H1 (cell line): ENCODE results near the gene ZNF469. TPM values are rescaled to one million over a fixed set of nuclear protein-coding genes. Genes with fewer than 3 reads are reported as not detected.

Experiments
- CTCF ChIA-PET: fragments of 300-600 bp; sonication (Branson Sonifier 250); formaldehyde crosslinking; loops from one replicate; lab custom pipeline; 2021; ENCODE audit not compliant: partially characterized antibody; lab: Charles Lee
- POLR2A ChIA-PET: fragments of 300-600 bp; sonication (Branson Sonifier 250); formaldehyde crosslinking; loops from one replicate; lab custom pipeline; 2021; ENCODE audit warnings: inconsistent platforms; ENCODE audit not compliant: partially characterized antibody; lab: Charles Lee
- DNase-seq, 2 experiments: peaks; one replicate each; pipeline versions ENCODE4 v3.0.0 to v3.0.0-alpha.2; 2010 to 2022; ENCODE audit warnings: low spot score in 2 of 2, low read depth in 1 of 2, mixed read lengths in 1 of 2
- FAIRE-seq: peaks from 2 replicates; lab custom pipeline; 2011; peaks lifted over from hg19 to GRCh38; lab: Jason Lieb, UNC
- H2AFZ ChIP-seq: 2 replicates; pipeline ENCODE4 v1.8.1; 2012; ENCODE audit warnings: low read length, inconsistent platforms
- H2AK5ac ChIP-seq: 2 replicates; pipeline ENCODE4 v1.6.1; 2013; ENCODE audit warnings: low read depth, low read length
- H2BK120ac ChIP-seq: replicated peaks from 2 replicates; pipeline ENCODE3; 2013; ENCODE audit warnings: low read depth, low read length, inconsistent platforms
- H2BK12ac ChIP-seq: 2 replicates; pipeline ENCODE4 v1.6.1; 2013; ENCODE audit warnings: low read depth, low read length
- H2BK15ac ChIP-seq: 2 replicates; pipeline ENCODE4 v1.6.1; 2013; ENCODE audit warnings: low read length
- H2BK20ac ChIP-seq: 2 replicates; pipeline ENCODE4 v1.6.1; 2013; ENCODE audit warnings: low read length
- H2BK5ac ChIP-seq: 2 replicates; pipeline ENCODE4 v1.6.1; 2013; ENCODE audit warnings: low read depth, low read length
- H3K14ac ChIP-seq: 2 replicates; pipeline ENCODE4 v1.6.1; 2013; ENCODE audit warnings: inconsistent platforms; ENCODE audit not compliant: insufficient read length
- H3K18ac ChIP-seq: 2 replicates; pipeline ENCODE4 v1.6.1; 2013; ENCODE audit warnings: low read length; ENCODE audit errors: extremely low read depth
- H3K23ac ChIP-seq: 2 replicates; pipeline ENCODE4 v1.6.1; 2013; ENCODE audit warnings: inconsistent platforms; ENCODE audit not compliant: insufficient read length
- H3K23me2 ChIP-seq: 2 replicates; pipeline ENCODE4 v1.6.1; 2013; ENCODE audit warnings: low read depth, low read length
- H3K27ac ChIP-seq: 2 replicates; pipeline ENCODE4 v1.6.1; 2011; ENCODE audit warnings: low read depth, low read length, inconsistent platforms
- H3K27me3 ChIP-seq, 4 experiments: replicated peaks in 1 of 4; 1 replicate in 1 of 4; 2 replicates in 3 of 4; pipeline versions ENCODE4 v1.6.1 to v1.8.1; 2011 to 2013; ENCODE audit warnings: low read length in 3 of 4, mild to moderate bottlenecking in 3 of 4, inconsistent platforms in 2 of 4, mixed read lengths in 2 of 4, moderate library complexity in 1 of 4; ENCODE audit not compliant: control insufficient read depth in 3 of 4, insufficient read depth in 3 of 4; ENCODE audit errors: extremely low read depth in 1 of 4
- H3K36me3 ChIP-seq, 4 experiments: 2 replicates each; pipeline versions ENCODE4 v1.6.1 to v1.8.1; 2011 to 2013; ENCODE audit warnings: mild to moderate bottlenecking in 4 of 4, low read length in 3 of 4, moderate library complexity in 2 of 4, control low read depth in 1 of 4, inconsistent platforms in 1 of 4; ENCODE audit not compliant: insufficient read depth in 4 of 4, control insufficient read depth in 2 of 4
- H3K4ac ChIP-seq: replicated peaks from 2 replicates; pipeline ENCODE3; 2013; ENCODE audit warnings: low read length, low read depth, mixed read lengths, inconsistent platforms; ENCODE audit not compliant: insufficient read length
- H3K4me1 ChIP-seq, 4 experiments: replicated peaks in 1 of 4; 1 replicate in 1 of 4; 2 replicates in 3 of 4; pipeline versions ENCODE4 v1.6.1 to v1.8.1; 2011 to 2013; ENCODE audit warnings: low read length in 3 of 4, inconsistent platforms in 2 of 4, mixed read lengths in 1 of 4; ENCODE audit not compliant: insufficient read depth in 4 of 4, control insufficient read depth in 3 of 4
- H3K4me2 ChIP-seq, 2 experiments: 2 replicates each; pipeline versions ENCODE4 v1.6.1 to v1.8.1; 2011 to 2013; ENCODE audit warnings: low read depth in 2 of 2, low read length in 2 of 2, control low read depth in 1 of 2, inconsistent platforms in 1 of 2, mild to moderate bottlenecking in 1 of 2; ENCODE audit not compliant: insufficient read depth in 1 of 2
- H3K4me3 ChIP-seq, 4 experiments: fragments of 200-600, 300-600 bp in 1 of 4; sonication (generic), shearing (Covaris generic), sonication (Bioruptor Twin) in 1 of 4; 2 replicates each; pipeline versions ENCODE4 v1.5.1 to v1.8.1; 2011 to 2016; ENCODE audit warnings: low read length in 4 of 4, low read depth in 3 of 4, control low read depth in 2 of 4, inconsistent platforms in 2 of 4, mild to moderate bottlenecking in 2 of 4, mixed read lengths in 1 of 4, moderate library complexity in 1 of 4; ENCODE audit not compliant: insufficient read depth in 2 of 4; ENCODE audit errors: extremely low read depth in 1 of 4
- H3K56ac ChIP-seq: replicated peaks from 2 replicates; pipeline ENCODE3; 2013; ENCODE audit warnings: low read depth, mild to moderate bottlenecking, mixed read lengths, low read length, inconsistent platforms; ENCODE audit not compliant: insufficient read length
- H3K79me1 ChIP-seq: 2 replicates; pipeline ENCODE4 v1.6.1; 2013; ENCODE audit warnings: low read depth, low read length, control low read depth
- H3K79me2 ChIP-seq, 2 experiments: 2 replicates each; pipeline versions ENCODE4 v1.6.1 to v1.8.1; 2012 to 2013; ENCODE audit warnings: low read length in 2 of 2, mild to moderate bottlenecking in 2 of 2, inconsistent platforms in 1 of 2; ENCODE audit not compliant: insufficient read depth in 2 of 2, control insufficient read depth in 1 of 2
- H3K9ac ChIP-seq, 4 experiments: replicated peaks in 1 of 4; 1 replicate in 1 of 4; 2 replicates in 3 of 4; pipeline versions ENCODE4 v1.6.1 to v1.8.1; 2011 to 2013; ENCODE audit warnings: low read depth in 3 of 4, low read length in 3 of 4, control low read depth in 2 of 4, mild to moderate bottlenecking in 2 of 4, moderate library complexity in 2 of 4, inconsistent platforms in 1 of 4; ENCODE audit errors: extremely low read depth in 1 of 4
- H3K9me3 ChIP-seq, 2 experiments: 2 replicates each; pipeline versions ENCODE4 v1.6.1 to v1.8.1; 2012 to 2013; ENCODE audit warnings: mild to moderate bottlenecking in 2 of 2, moderate library complexity in 2 of 2, control low read depth in 1 of 2, inconsistent platforms in 1 of 2, low read depth in 1 of 2, low read length in 1 of 2, mixed read lengths in 1 of 2; ENCODE audit not compliant: insufficient read depth in 2 of 2
- H4K20me1 ChIP-seq, 2 experiments: replicated peaks in 1 of 2; 2 replicates each; pipeline versions ENCODE3 to v1.8.1; 2011 to 2013; ENCODE audit warnings: inconsistent platforms in 2 of 2, low read length in 2 of 2, mild to moderate bottlenecking in 1 of 2; ENCODE audit not compliant: insufficient read depth in 2 of 2, control insufficient read depth in 1 of 2
- H4K5ac ChIP-seq: 2 replicates; pipeline ENCODE4 v1.6.1; 2013; ENCODE audit warnings: low read length, low read depth, mixed read lengths, inconsistent platforms; ENCODE audit not compliant: insufficient read length
- H4K8ac ChIP-seq: 2 replicates; pipeline ENCODE4 v1.8.0; 2013; ENCODE audit warnings: mild to moderate bottlenecking, moderate library complexity, low read length, inconsistent platforms; ENCODE audit not compliant: insufficient read depth; ENCODE audit errors: extremely low read depth
- H4K91ac ChIP-seq: replicated peaks from 2 replicates; pipeline ENCODE3; 2013; ENCODE audit warnings: low read length, mixed read lengths, inconsistent platforms; ENCODE audit not compliant: insufficient read length
- ATF3 ChIP-seq: IDR thresholded peaks from 2 replicates; pipeline ENCODE4 v1.6.1; 2011; ENCODE audit warnings: low read depth, mild to moderate bottlenecking, low read length; ENCODE audit not compliant: insufficient read depth
- RAD21 ChIP-seq, 2 experiments: IDR thresholded peaks in 1 of 2; conservative IDR thresholded peaks in 1 of 2; 2 replicates each; pipeline ENCODE4 v1.6.1; 2011; ENCODE audit warnings: low read depth in 2 of 2, low read length in 2 of 2, improper control_type of control experiment in 1 of 2, inconsistent platforms in 1 of 2, mild to moderate bottlenecking in 1 of 2, moderate library complexity in 1 of 2
- TBP ChIP-seq: IDR thresholded peaks from 2 replicates; pipeline ENCODE4 v1.6.1; 2011; ENCODE audit warnings: low read depth, low read length, improper control_type of control experiment
- WGBS, 2 experiments: shearing (Covaris generic) in 1 of 2; methylation state at CpG; one replicate each; pipeline versions ENCODE4 v1.1.6 to v1.1.7; 2013 to 2015; ENCODE audit warnings: low lambda C conversion rate in 2 of 2, mixed read lengths in 2 of 2, inconsistent platforms in 1 of 2, low coverage in 1 of 2, missing lambda C conversion rate in 1 of 2; ENCODE audit not compliant: insufficient replicate concordance in 2 of 2, insufficient coverage in 1 of 2, insufficient read length in 1 of 2; ENCODE audit errors: extremely low coverage in 1 of 2, missing lambda C conversion rate in 1 of 2; 5-methylcytosine and 5-hydroxymethylcytosine counted together
- polyA plus RNA-seq, 7 experiments: library from polyadenylated mRNA; depleted of rRNA in 3 of 7; stranded (reverse) in 5 of 7; unstranded in 2 of 7; fragments of >200 nt in 5 of 7; fragments of 200-250 nt in 2 of 7; gene quantifications; 1 replicate in 5 of 7; 2 replicates in 1 of 7; 4 replicates in 1 of 7; pipeline versions ENCODE4 v1.2.1 to v1.2.3, GENCODE V29; 2011 to 2013; ENCODE audit warnings: missing spikeins in 2 of 7, mixed read lengths in 2 of 7
- total RNA-seq: library from RNA; stranded (reverse); fragmentation: NEBNext Ultra II Directional; extraction: Animal tissue kit (Norgen Biotek cat#: 25700); gene quantifications from 2 replicates; pipeline ENCODE4 v1.2.1, GENCODE V29; 2021

Gene ZNF469
- total and polyA plus RNA-seq, 2 of the 8 experiments (the other 6 are each of a cell fraction or from before 2014, with no cell fraction given) = 0.30 to 1.8 TPM

DNA sequence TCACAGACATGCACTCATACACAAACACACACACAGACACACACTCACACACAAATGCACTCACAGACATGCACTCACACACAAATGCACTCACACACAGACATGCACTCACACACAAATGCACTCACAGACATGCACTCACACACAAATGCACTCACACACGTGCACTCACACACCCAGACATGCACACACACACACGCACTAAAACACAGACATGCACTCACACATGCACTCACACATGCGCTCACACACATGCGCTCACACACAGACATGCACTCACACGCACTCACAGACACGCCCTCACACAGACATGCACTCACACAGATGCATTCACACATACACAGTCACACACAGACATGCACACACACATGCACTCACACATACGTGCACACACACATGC lies 2.7 kb upstream of the ZNF469 start:
- no peak overlapping the region for H3K14ac ChIP-seq
- peak overlapping the region; percentile 70; the same call in 1 of the 2 replicates for H2BK12ac ChIP-seq
- H3K79me1 ChIP-seq = no peaks in the 10 kb centered on the region
- H3K4me3 ChIP-seq = no peak overlapping the region
- H3K4me2 ChIP-seq = no peak overlapping the region; a peak in 1 of 4 replicates
- peak overlapping the region; percentile 20 for H2BK5ac ChIP-seq
- no peak overlapping the region for H4K5ac ChIP-seq
- H4K91ac ChIP-seq = peak overlapping the region; percentile 99
- 87% methylated on average over 7 of the region's 7 CpGs; no CpG with 5 or more reads in 1 of the 2 experiments for WGBS, 2 experiments
- 0 out of 4 replicates have a peak, but pooled peaks cover 0 to 6% of the 10 kb centered on the region in 2 experiments for H3K9me3 ChIP-seq
- H3K23me2 ChIP-seq = peaks cover 10% of the 10 kb centered on the region
- no peak for TF ChIP-seq ATF3
- no peak for TF ChIP-seq RAD21 (IDR thresholded peaks at IDR 0.05 in 1 of 2, conservative IDR thresholded peaks at IDR 0.05 in 1 of 2; ENCODE audit: low read depth in 2 of 2, low read length in 2 of 2)
- no peak for TF ChIP-seq TBP
- H3K18ac ChIP-seq = no peak overlapping the region
- H3K79me2 ChIP-seq = no peaks in the 10 kb centered on the region
- H3K56ac ChIP-seq = peak overlapping the region; percentile 59
- H4K20me1 ChIP-seq = peaks cover 0 to 17% of the 10 kb centered on the region in 2 experiments
- H2BK20ac ChIP-seq = peak overlapping the region; percentile 16; the same call in 1 of the 2 replicates
- H3K27ac ChIP-seq = no peak overlapping the region
- peaks cover 6 to 27% (median 20%) of the 10 kb centered on the region in 4 experiments for H3K4me1 ChIP-seq
- DNase-seq (no peak), FAIRE-seq (no peak)
- peaks cover 20 to 34% (median 29%) of the 10 kb centered on the region in 4 experiments for H3K27me3 ChIP-seq
- no peaks in the 10 kb centered on the region for H3K36me3 ChIP-seq
- CTCF ChIA-PET = no interaction called here
- H4K8ac ChIP-seq = no peak overlapping the region
- H3K9ac ChIP-seq = peak overlapping the region in 1 of 4 experiments; percentile 13; a peak in 1 of 7 replicates
- H2AFZ ChIP-seq = no peak overlapping the region
- POLR2A ChIA-PET = no interaction called here
- H2AK5ac ChIP-seq = peak overlapping the region; percentile 96
- peak overlapping the region; percentile 78 for H2BK120ac ChIP-seq
- no peak overlapping the region for H3K23ac ChIP-seq
- H3K4ac ChIP-seq = peak overlapping the region; percentile 100
- peak overlapping the region; percentile 22; the same call in 1 of the 2 replicates for H2BK15ac ChIP-seq
